HCT116 (cell line): ENCODE data around the gene CDH23. TPM values are rescaled to one million over a fixed set of nuclear protein-coding genes. Genes with fewer than 3 reads are reported as not detected.

Experiments used
- ATAC-seq: fragments of 200-7000 bp; cut with Tn5 transposase; 2 replicates; pipeline ENCODE4 v1.9.1; 2020; ENCODE audit warnings: mild to moderate bottlenecking, moderate library complexity
- BruUV-seq: library from RNA; stranded (reverse); fragments of 400-500 nt; replicated peaks from 2 replicates; lab custom pipeline; 2021; lab: Mats Ljungman, UMichigan
- CTCF ChIA-PET: fragments of 300-600 bp; sonication (Branson Sonifier 250); formaldehyde crosslinking; loops from one replicate; lab custom pipeline; 2021; ENCODE audit warnings: antibody characterized with exemption; lab: Charles Lee
- POLR2A ChIA-PET: fragments of 300-600, 350-600 bp; sonication (Branson Sonifier 250); formaldehyde crosslinking; loops from one replicate; lab custom pipeline; 2021; ENCODE audit warnings: antibody characterized with exemption; lab: Charles Lee
- RAD21 ChIA-PET, 2 experiments: fragments of 300-600 bp; sonication (Branson Sonifier 250); formaldehyde crosslinking; loops; one replicate each; lab custom pipeline; 2023; ENCODE audit warnings: low total read pairs in 2 of 2; ENCODE audit not compliant: uncharacterized antibody in 2 of 2, unreplicated experiment in 2 of 2, low non-redundant PET in 1 of 2; lab: Charles Lee
- DNase-seq: peaks from one replicate; pipeline ENCODE4 v3.0.0-alpha.2; 2010; ENCODE audit warnings: low read depth, low spot score
- H2AFZ ChIP-seq: fragments of 200-600 bp; shearing (Covaris generic), sonication (generic); 2 replicates; pipeline ENCODE4 v1.6.1; 2017; ENCODE audit warnings: low read depth, mixed run types, mixed read lengths, antibody characterized with exemption, low read length; ENCODE audit not compliant: poor library complexity, severe bottlenecking
- H3K27ac ChIP-seq: 2 replicates; pipeline ENCODE4 v1.5.1; 2012; ENCODE audit warnings: low read depth, low read length
- H3K27me3 ChIP-seq: fragments of 200-600 bp; sonication (generic); 2 replicates; pipeline ENCODE4 v1.6.1; 2016; ENCODE audit warnings: mixed run types, low read length, mixed read lengths; ENCODE audit not compliant: insufficient read depth
- H3K36me3 ChIP-seq, 2 experiments: fragments of 200-500 bp in 1 of 2; fragments of 200-600 bp in 1 of 2; sonication (Bioruptor generic) in 1 of 2; sonication (generic) in 1 of 2; 2 replicates each; pipeline versions ENCODE4 v1.5.1 to v1.6.1; 2014 to 2016; ENCODE audit warnings: low read length in 2 of 2, inconsistent platforms in 1 of 2, mixed read lengths in 1 of 2, mixed run types in 1 of 2; ENCODE audit not compliant: insufficient read depth in 2 of 2, control insufficient read depth in 1 of 2
- H3K4me1 ChIP-seq, 2 experiments: fragments of 200-600 bp in 1 of 2; sonication (generic) in 1 of 2; 2 replicates each; pipeline versions ENCODE4 v1.5.1 to v1.6.1; 2012 to 2017; ENCODE audit warnings: low read length in 2 of 2, inconsistent platforms in 1 of 2, mild to moderate bottlenecking in 1 of 2, mixed read lengths in 1 of 2, mixed run types in 1 of 2, moderate library complexity in 1 of 2; ENCODE audit not compliant: insufficient read depth in 2 of 2, control insufficient read depth in 1 of 2
- H3K4me2 ChIP-seq: fragments of 200-600 bp; sonication (generic); 2 replicates; pipeline ENCODE4 v1.6.1; 2017; ENCODE audit warnings: mixed run types, low read length, mixed read lengths
- H3K4me3 ChIP-seq, 2 experiments: fragments of 200-600 bp in 1 of 2; sonication (generic) in 1 of 2; replicated peaks in 1 of 2; 2 replicates each; pipeline ENCODE4 v1.5.1; 2011 to 2016; ENCODE audit warnings: low read length in 2 of 2, control low read depth in 1 of 2, low read depth in 1 of 2, mild to moderate bottlenecking in 1 of 2, mixed read lengths in 1 of 2, mixed run types in 1 of 2
- H3K79me2 ChIP-seq: fragments of 200-600 bp; sonication (generic); 2 replicates; pipeline ENCODE4 v1.6.1; 2017; ENCODE audit warnings: mild to moderate bottlenecking, mixed run types, low read length, moderate library complexity, mixed read lengths; ENCODE audit not compliant: insufficient read depth
- H3K9ac ChIP-seq: fragments of 200-600 bp; sonication (generic); 2 replicates; pipeline ENCODE4 v1.6.1; 2016; ENCODE audit warnings: low read length, mixed read lengths
- H3K9me2 ChIP-seq: fragments of 200-600 bp; sonication (generic), shearing (Covaris generic); 2 replicates; pipeline ENCODE4 v1.6.1; 2017; ENCODE audit warnings: mixed run types, mild to moderate bottlenecking, moderate library complexity; ENCODE audit not compliant: insufficient read depth
- H3K9me3 ChIP-seq, 2 experiments: fragments of 200-500 bp in 1 of 2; fragments of 200-600 bp in 1 of 2; sonication (Bioruptor generic) in 1 of 2; sonication (generic) in 1 of 2; 2 replicates each; pipeline ENCODE4 v1.6.1; 2014 to 2017; ENCODE audit warnings: low read length in 2 of 2, mixed read lengths in 2 of 2, inconsistent platforms in 1 of 2, low read depth in 1 of 2, mild to moderate bottlenecking in 1 of 2, mixed run types in 1 of 2, moderate library complexity in 1 of 2; ENCODE audit not compliant: control insufficient read depth in 1 of 2, insufficient read depth in 1 of 2
- H4K20me1 ChIP-seq: fragments of 200-600 bp; sonication (generic), shearing (Covaris generic); 2 replicates; pipeline ENCODE4 v1.6.1; 2017; ENCODE audit warnings: mixed run types, mild to moderate bottlenecking, moderate library complexity; ENCODE audit not compliant: insufficient read depth
- ATF3 ChIP-seq: IDR thresholded peaks from 2 replicates; pipeline ENCODE4 v1.6.1; 2012
- CBX3 ChIP-seq: IDR thresholded peaks from 2 replicates; pipeline ENCODE4 v1.6.1; 2012; ENCODE audit warnings: low read depth
- CEBPB ChIP-seq: IDR thresholded peaks from 2 replicates; pipeline ENCODE4 v1.6.1; 2012; ENCODE audit warnings: low read depth
- EGR1 ChIP-seq: IDR thresholded peaks from 2 replicates; pipeline ENCODE4 v1.6.1; 2012; ENCODE audit warnings: low read depth
- ELF1 ChIP-seq: IDR thresholded peaks from 2 replicates; pipeline ENCODE4 v1.6.1; 2012; ENCODE audit warnings: low read depth, borderline replicate concordance
- EZH2 ChIP-seq: fragments of 200-600 bp; sonication (generic); IDR thresholded peaks from 2 replicates; pipeline ENCODE4 v1.6.1; 2017; ENCODE audit warnings: antibody characterized with exemption, mixed run types
- EZH2phosphoT487 ChIP-seq: fragments of 200-600 bp; IDR thresholded peaks from 2 replicates; pipeline ENCODE4 v1.6.1; 2018; ENCODE audit warnings: antibody characterized with exemption, borderline replicate concordance
- JUND ChIP-seq: IDR thresholded peaks from 2 replicates; pipeline ENCODE4 v1.6.1; 2012
- POLR2AphosphoS5 ChIP-seq: IDR thresholded peaks from 2 replicates; pipeline ENCODE4 v1.6.1; 2011; ENCODE audit warnings: mild to moderate bottlenecking, low read depth, low read length, moderate library complexity
- RAD21 ChIP-seq: IDR thresholded peaks from 2 replicates; pipeline ENCODE4 v1.6.1; 2012; ENCODE audit warnings: low read depth, mild to moderate bottlenecking
- SP1 ChIP-seq: IDR thresholded peaks from 2 replicates; pipeline ENCODE4 v1.6.1; 2012; ENCODE audit warnings: low read depth
- SRF ChIP-seq: IDR thresholded peaks from 2 replicates; pipeline ENCODE4 v1.6.1; 2012; ENCODE audit warnings: low read depth
- TCF7L2 ChIP-seq: IDR thresholded peaks from 2 replicates; pipeline ENCODE4 v1.7.0; 2011; ENCODE audit warnings: borderline replicate concordance, inconsistent platforms; ENCODE audit not compliant: insufficient read depth, insufficient read length; ENCODE audit errors: extremely low read depth
- YY1 ChIP-seq: IDR thresholded peaks from 2 replicates; pipeline ENCODE4 v1.6.1; 2011; ENCODE audit warnings: low read length, low read depth, moderate library complexity, mild to moderate bottlenecking; ENCODE audit not compliant: insufficient replicate concordance; ENCODE audit errors: extremely low read depth
- ZFX ChIP-seq: fragments of 450-650 bp; IDR thresholded peaks from 2 replicates; pipeline ENCODE4 v1.6.1; 2017
- ZNF274 ChIP-seq: fragments of 200-500 bp; sonication (Bioruptor generic); IDR thresholded peaks from 2 replicates; pipeline ENCODE4 v1.6.1; 2014; ENCODE audit warnings: mild to moderate bottlenecking, low read depth, low read length, inconsistent platforms
- intact Hi-C: fragments of 100-400 bp; cut with micrococcal nuclease; formaldehyde crosslinking; loops from 2 replicates; pipeline ENCODE4 v1.10.0; 2022
- total RNA-seq: library from RNA; stranded (reverse); gene quantifications from one replicate; pipeline ENCODE4 v1.2.1, GENCODE V29; 2021; ENCODE audit not compliant: unreplicated experiment
- TF ChIP-seq, protein P1 (sequence below): IDR thresholded peaks from 2 replicates; pipeline ENCODE4 v1.6.1; 2011; ENCODE audit warnings: mild to moderate bottlenecking, low read length, moderate library complexity; ENCODE audit not compliant: insufficient replicate concordance; ENCODE audit errors: extremely low read depth
- TF ChIP-seq, protein P2 (sequence below): IDR thresholded peaks from 2 replicates; pipeline ENCODE4 v1.6.1; 2012

The CDH23 gene
- total RNA-seq, 1 experiment from 2014 or later = not detected

DNA sequence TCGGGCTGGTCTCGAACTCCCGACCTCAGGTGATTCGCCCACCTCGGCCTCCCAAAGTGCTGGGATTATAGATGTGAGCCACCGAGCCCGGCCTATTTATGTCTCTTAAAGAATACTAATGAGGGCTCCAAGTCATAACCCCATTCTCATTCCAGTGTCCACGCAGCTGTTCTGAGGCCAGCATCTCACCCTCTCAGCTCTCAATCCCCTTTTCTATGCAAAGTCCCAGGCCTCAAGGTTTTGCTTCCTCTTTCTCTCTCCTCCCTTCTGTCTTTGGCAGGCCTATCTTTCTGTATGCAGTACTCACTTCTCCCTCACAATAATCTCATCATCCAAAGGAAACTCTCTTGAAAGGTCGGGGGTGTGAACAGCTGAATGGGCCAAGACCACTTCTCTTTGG lies 404.6 kb downstream of the CDH23 start:
- POLR2A ChIA-PET = no interaction called here
- ATAC-seq (no peak), DNase-seq (no peak)
- no peaks in the 10 kb centered on the region for H3K79me2 ChIP-seq
- no peak for TF ChIP-seq POLR2AphosphoS5
- TF ChIP-seq, protein P1, sequence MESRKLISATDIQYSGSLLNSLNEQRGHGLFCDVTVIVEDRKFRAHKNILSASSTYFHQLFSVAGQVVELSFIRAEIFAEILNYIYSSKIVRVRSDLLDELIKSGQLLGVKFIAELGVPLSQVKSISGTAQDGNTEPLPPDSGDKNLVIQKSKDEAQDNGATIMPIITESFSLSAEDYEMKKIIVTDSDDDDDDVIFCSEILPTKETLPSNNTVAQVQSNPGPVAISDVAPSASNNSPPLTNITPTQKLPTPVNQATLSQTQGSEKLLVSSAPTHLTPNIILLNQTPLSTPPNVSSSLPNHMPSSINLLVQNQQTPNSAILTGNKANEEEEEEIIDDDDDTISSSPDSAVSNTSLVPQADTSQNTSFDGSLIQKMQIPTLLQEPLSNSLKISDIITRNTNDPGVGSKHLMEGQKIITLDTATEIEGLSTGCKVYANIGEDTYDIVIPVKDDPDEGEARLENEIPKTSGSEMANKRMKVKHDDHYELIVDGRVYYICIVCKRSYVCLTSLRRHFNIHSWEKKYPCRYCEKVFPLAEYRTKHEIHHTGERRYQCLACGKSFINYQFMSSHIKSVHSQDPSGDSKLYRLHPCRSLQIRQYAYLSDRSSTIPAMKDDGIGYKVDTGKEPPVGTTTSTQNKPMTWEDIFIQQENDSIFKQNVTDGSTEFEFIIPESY = no peak
- TF ChIP-seq ZFX = no peak
- TF ChIP-seq EGR1 = no peak
- TF ChIP-seq EZH2phosphoT487 = no peak
- TF ChIP-seq EZH2 = no peak
- TF ChIP-seq CBX3 = no peak
- no peak for TF ChIP-seq RAD21
- no peak for TF ChIP-seq SP1
- no peak overlapping the region for H3K9ac ChIP-seq
- peaks cover 3 to 9% of the 10 kb centered on the region in 2 experiments; a peak in 3 of 4 replicates for H3K4me1 ChIP-seq
- no peaks in the 10 kb centered on the region for H3K9me3 ChIP-seq
- no peak overlapping the region for H2AFZ ChIP-seq
- BruUV-seq = no TSS peak
- H3K4me2 ChIP-seq = no peak overlapping the region
- H3K4me3 ChIP-seq = no peak overlapping the region
- H4K20me1 ChIP-seq = no peaks in the 10 kb centered on the region
- H3K9me2 ChIP-seq = no peaks in the 10 kb centered on the region
- H3K27ac ChIP-seq = no peak overlapping the region
- H3K27me3 ChIP-seq = no peaks in the 10 kb centered on the region
- RAD21 ChIA-PET = no interaction called here
- intact Hi-C loops = no loop called here
- CTCF ChIA-PET = no interaction called here
- no peaks in the 10 kb centered on the region for H3K36me3 ChIP-seq

DNA sequence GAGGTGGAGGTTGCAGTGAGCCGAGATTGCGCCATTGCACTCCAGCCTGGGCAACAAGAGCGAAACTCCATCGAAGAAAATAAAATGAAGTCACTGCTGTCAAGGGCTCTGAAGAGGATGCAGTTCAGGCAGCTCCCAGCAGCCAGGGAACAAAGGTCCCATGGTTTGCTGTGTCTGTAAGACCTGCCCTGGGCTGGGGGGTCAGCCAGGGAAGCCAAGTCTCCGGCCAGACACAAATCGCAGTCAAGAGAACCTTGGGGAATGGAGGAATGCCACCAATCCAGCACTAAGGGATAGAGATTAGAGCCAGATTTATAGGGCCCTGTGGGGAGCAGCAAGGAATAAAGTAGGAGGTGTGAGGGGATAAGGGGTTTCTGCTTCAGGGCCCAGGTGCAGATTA lies 405.5 kb downstream of the CDH23 start:
- intact Hi-C loops = no loop called here
- no TSS peak for BruUV-seq
- no peak for TF ChIP-seq ZNF274
- no peak for TF ChIP-seq CEBPB
- no peak for TF ChIP-seq ATF3
- no peak for TF ChIP-seq TCF7L2
- TF ChIP-seq ELF1 = no peak
- no peak for TF ChIP-seq YY1
- no peak for TF ChIP-seq SRF
- TF ChIP-seq EZH2phosphoT487 = no peak
- no peak for TF ChIP-seq POLR2AphosphoS5
- TF ChIP-seq, protein P2, sequence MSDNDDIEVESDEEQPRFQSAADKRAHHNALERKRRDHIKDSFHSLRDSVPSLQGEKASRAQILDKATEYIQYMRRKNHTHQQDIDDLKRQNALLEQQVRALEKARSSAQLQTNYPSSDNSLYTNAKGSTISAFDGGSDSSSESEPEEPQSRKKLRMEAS = no peak
- no peak for TF ChIP-seq EGR1
- TF ChIP-seq JUND = no peak
- H3K4me2 ChIP-seq = no peak overlapping the region
- H3K27me3 ChIP-seq = no peaks in the 10 kb centered on the region
- RAD21 ChIA-PET = no interaction called here
- H3K9ac ChIP-seq = no peak overlapping the region
- H4K20me1 ChIP-seq = no peaks in the 10 kb centered on the region
- no peak overlapping the region for H3K4me3 ChIP-seq
- no peaks in the 10 kb centered on the region for H3K9me3 ChIP-seq
- H3K4me1 ChIP-seq = peaks cover 3 to 9% of the 10 kb centered on the region in 2 experiments; a peak in 3 of 4 replicates
- H3K27ac ChIP-seq = no peak overlapping the region
- ATAC-seq = no peak
- H2AFZ ChIP-seq = no peak overlapping the region
- DNase-seq = no peak
- CTCF ChIA-PET = no interaction called here
- POLR2A ChIA-PET = no interaction called here
- no peaks in the 10 kb centered on the region for H3K9me2 ChIP-seq
- no peaks in the 10 kb centered on the region for H3K79me2 ChIP-seq
- no peaks in the 10 kb centered on the region for H3K36me3 ChIP-seq
